Measurements from ENCODE around the gene KCP. TPM values are rescaled to one million over a fixed set of nuclear protein-coding genes. Genes with fewer than 3 reads are reported as not detected.
"Not testable (repeated sequence)": the region's sequence is repeated elsewhere in the genome, so short reads cannot be mapped to it uniquely, and the experiment has no call there.

The KCP gene
- total RNA-seq, 2 donors from 2014 or later: 0.31 to 0.50 TPM

DNA sequence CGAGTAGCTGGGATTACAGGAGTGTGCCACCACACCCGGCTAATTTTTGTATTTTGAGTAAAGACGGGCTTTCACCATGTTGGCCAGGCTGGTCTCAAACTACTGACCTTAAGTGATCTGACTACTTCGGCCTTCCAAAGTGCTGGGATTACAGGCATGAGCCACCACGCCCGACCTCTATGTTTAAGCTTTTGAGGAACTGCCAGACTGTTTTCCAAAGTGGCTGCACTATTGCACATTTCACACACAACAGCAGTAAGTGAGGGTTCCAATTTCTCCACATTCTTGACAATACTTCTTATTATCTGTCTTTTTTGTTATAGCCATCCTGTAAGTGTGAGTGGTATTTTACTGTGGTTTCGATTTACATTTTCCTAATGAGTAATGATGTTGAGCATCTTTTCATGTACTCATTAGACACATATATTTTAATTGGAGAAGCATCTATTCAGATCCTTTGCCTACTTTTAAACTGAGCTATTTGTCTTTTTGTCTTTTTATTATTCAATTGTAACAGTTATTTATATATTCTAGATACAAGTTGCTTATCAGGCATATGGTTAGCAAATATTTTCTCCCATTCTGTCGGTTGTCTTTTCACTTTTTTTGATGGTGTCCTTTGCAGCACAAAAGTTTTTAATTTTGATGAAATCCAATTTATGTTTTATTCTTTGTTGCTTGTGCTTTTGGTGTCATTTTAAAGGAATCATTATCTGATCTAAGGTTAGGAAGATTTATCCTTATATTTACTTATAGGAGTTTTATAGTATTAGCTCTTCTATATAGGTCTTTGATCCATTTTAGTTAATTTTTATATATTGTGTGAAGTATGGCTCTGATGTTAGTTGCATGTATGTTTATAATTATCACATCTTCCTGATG lies 14.4 kb upstream of the KCP start:
- DNase-seq (no peak), ATAC-seq (no peak)
- intact Hi-C loops (cut with DNase I): no loop called here

DNA sequence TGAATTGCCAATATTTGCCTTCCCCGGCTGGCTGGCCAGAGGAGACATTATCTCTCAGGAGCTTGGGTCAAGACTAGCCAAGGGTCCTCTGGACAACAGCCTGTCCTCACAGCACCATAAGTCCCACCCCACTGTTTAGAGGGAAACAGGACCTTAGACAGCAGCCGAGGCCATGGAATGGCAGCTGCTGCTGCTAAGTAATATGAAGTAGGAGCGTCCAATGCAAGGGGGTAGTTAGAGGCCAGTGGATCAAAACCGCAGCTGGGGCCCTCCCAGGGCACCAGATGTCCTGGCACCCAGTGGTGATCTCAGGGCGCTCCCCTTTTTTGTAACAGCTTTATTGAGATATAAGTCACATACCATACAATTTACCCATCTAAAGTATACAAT lies 12.9 kb upstream of the KCP start:
- intact Hi-C loops (cut with DNase I): no loop called here
- no peak for ATAC-seq
- no peak for DNase-seq

DNA sequence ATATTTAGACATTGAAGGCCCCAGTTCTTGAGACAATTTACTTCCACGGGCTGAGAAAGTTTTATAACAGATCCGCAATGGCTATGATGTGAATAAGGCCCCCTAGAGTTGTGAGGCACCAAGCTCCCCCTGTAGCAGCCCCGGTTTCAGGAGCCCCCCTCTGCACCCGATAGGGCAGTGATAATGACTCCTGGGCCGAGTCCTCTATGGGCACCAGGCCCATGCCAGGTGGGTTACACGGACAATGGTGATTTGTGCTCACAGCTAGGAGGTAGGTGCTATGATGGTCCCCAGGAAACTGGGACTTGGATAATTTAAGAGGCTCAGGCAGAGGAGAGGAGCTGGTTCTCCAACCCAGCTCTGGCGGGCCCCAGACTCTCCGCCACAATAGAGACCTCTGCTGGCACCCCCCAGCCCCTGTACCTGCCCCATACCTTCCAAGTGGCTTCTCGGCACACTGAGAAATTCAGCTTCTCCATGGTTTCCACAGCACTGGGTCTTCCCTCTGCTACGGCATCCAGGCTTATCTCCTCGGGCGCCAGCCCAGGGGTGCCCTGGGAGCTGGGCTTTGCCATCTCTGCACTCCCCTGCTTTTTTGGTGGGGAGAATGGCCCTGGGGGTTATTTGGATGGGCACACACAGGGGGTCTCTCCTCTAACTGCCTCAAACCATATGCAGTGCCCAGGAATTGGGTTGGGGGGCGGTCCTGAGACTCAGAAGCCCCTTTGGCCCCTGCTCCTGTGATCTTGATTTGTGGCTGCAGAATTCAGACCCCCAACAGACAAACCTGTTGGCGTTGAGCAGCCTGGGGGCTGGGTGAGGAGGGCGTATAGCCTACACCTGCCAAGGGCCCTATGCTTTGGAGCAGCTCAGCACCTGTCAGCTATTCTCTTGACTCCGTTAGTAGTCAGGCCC lies 12.2 kb upstream of the KCP start:
- DNase-seq (no peak), ATAC-seq (no peak)
- intact Hi-C loops (cut with DNase I): no loop called here

DNA sequence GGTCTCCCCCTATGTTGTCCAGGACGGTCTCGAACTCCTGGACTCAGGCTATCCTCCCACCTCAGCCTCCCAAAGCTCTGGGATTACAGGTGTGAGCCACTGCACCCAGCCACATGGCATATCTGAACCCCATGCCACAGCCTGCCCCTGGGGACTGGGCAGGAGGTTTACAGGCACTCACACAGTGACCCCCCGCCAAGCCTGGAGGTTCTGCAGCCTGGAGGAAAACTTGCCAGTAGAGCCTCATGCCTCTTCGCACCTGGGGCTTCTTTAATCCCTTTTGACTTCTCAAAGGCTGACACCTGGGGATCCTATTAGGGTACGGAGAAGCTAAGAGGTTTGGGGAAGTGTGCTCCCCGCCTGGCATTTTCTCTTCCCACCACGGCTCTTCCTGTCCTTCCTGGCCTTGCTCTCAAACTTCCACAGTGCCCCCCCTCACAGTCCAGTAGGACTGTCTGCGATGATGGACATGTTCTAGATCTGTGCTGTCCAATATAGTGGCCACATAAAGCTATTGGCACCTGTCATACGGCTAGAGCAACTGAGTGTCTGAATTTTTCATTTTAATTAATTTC lies 11.4 kb upstream of the KCP start:
- intact Hi-C loops (cut with DNase I): no loop called here
- DNase-seq: no peak
- no peak for ATAC-seq

DNA sequence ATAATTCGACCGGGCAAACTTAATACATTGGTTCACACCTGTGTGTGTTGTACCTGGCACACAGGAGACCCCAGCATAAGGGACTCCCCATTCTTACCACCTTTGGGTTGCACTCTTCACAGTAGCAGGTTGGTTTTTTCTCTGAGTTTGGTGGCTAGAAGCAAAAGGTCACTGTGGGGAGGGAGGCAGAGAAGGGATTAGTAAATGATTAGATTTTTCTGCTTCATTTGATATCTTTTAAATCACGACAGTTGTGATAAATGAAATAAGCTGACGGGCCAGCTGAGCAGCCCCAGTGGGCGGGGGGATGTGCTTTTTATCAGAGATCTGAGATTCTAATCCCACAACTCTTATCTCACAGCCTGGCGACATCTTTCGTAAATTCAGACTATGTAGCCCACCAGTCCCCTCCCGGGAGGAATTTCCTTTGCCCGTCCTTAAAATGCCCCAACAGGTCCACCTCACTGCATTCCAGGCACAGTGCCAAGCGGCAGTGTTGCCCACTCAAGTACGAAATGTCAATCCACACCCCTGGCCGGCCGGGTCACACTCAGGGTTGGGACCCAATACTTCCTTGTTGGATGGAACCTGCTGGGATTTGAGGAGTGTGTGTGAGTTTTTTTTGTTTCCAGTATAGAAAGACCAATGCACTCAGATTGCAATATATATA lies 10.5 kb upstream of the KCP start:
- ATAC-seq: no peak
- intact Hi-C loops (cut with DNase I): no loop called here
- peak; percentile 14 for DNase-seq

DNA sequence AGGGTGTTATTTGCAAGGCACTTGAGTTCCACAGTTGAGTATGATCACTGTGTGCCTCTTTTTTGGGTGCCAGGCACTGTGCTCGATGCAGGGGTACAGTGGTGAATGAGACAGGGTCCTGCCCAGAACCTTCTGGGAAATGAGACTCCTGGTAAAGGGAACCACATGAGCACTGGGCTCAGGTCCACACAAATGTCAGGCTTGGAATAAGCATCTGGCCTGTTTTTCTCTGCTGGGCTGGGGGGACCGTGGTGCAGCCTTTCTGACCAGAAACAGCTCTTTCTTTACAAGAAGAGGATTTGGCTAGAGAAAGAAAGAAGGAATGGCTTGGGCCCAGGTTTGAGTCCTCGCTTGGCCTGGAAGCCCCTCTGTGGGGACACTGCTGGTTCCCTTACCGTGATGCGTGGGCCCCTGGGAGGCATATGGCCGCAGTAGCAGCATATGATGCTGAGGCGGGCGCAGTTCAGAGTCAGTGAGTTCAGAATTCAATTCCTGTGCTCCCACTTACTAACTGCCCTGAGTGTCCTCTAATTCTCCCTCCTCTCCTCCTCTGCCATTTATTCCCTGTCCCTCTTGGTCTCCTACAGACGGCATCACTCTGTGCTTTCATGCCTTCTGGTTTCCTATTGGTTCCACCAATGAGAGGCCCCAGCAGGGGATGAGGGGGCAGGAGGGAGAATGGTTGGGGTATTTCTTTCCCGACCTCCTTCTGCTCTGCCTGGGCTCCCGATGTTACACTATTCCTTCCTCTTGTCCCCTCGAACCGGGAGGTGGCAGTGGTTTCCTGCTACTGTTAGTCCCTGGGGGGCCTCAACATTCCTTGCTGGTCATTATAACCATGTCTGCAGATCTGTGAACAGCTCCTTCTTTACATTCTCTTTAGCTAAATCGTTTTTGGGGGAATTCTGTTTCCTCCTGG lies 9.6 kb upstream of the KCP start:
- intact Hi-C loops (cut with DNase I): no loop called here
- DNase-seq (peak; percentile 8), ATAC-seq (no peak)

DNA sequence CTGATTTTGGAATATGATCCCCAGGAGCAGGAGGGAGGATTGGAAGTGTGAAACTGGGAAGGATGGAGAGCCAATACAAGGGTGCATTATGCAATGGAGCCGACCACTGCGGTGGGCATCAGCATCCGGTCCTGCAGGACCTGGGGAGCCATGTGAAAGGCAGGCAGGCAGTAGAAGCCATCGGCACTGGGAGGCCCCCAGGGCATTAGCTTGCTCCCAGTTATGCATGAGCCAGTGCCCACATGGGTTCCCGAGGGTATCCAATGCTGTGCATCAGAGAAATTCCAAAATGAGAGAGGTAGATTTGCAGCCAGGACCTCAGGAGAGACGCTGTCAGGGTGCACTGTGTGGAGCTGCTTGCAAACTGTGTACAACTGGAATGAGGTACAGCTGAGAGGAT lies 8.7 kb upstream of the KCP start:
- ATAC-seq: no peak
- DNase-seq: no peak
- intact Hi-C loops (cut with DNase I): no loop called here

DNA sequence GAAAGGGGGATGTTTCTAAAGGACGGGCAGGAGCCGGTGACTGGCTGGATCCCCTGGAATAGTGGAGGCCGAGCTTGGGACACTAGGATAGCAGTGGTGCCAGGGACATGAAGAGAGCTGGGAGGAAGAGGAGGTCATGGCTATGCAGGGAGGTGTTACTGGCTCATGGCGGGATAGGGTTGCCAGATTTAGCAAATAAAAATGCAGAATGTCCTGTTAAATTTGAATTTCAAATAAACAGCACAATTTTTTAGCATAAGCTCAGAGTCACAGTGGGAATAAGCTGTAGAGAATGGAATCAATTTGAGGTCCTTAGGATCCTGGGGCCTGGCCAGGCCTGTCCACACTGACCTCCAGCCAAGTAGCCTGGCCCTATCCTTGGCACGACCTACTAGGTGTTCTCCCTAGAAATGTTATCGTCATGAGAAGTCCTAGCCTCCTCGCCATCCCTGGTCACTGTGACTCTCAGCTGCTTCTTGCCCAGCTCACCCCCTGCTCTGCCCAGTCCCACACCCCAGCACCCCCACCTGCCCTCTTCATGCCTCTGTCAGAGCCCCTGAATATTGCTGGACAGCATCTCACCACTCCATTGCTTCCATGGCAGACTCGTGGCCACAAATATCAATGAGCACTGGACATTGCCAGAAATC lies 7.6 kb upstream of the KCP start:
- intact Hi-C loops (cut with DNase I): no loop called here
- DNase-seq: no peak
- ATAC-seq: no peak

DNA sequence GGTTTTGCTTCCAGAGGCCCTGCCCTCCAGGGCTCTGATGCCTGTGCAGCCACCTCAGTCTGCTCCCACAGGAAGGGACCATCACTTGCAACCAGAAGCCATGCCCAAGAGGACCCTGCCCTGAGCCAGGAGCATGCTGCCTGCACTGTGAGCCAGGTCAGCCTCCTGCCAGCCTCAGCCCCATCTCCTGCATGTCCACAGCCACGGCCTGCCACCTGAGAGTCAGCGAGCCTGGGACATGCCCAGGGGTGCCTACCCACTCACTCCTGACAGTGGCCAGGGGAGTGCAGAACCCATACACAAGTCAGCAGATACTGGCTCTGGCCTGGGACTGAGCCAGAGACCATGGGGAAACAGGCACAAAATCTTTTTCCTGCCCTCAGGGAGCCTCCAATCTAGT lies 6.6 kb upstream of the KCP start:
- intact Hi-C loops (cut with DNase I): no loop called here
- ATAC-seq: no peak
- no peak for DNase-seq

DNA sequence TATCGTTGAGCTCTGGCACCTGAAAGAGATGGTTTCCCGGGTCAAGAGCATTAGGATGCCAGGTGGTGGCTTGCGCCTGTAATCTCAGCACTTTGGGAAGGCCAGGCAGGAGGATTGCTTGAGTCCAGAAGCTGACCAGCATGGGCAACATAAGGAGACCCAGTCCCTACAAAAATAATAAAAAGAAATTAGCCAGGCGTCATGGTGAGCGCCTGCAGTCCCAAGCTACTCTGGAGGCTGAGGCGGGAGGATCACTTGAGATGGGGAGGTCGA lies 6.1 kb upstream of the KCP start:
- intact Hi-C loops (cut with DNase I): no loop called here
- DNase-seq: no peak
- no peak for ATAC-seq

DNA sequence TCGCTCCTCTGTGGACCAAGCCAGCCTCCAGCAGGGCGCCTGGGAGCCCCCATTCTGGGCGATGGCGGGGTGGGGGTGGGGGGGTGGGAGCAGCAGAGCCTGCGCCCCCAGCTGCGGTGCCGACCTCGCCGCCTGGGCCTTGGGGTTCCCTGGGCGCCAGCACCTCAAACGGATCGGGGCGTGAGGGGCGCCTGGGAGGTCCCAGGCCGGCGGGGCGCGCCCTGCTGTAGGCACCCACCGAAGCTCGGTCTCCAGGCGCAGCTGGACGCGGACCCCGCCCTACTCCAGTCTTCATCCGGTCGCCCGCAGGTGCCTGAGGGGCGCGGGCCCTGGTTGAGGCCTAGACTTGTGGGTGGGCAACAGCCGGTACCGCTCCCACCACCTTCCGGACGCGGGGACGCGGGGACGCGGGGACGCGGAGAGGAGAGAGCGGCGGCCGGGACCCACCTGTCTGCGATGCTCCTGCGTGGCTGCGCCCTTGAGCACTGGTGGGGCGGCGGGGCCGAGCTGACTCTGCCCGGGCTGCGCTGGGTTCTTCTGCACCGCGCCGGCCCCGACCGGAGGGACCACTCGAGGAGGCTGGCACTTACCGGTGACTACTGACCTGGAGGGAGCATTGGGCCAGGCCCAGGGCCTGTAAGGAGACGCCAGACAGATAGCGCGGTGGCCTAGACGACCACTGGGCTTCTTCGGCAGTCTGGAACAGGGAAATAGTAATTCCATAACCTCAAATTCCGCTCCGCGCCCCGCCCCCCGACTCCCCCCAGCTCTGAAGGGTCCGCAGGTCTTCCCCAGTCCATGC lies 5.5 kb upstream of the KCP start:
- intact Hi-C loops (cut with DNase I): no loop called here
- DNase-seq: no peak

DNA sequence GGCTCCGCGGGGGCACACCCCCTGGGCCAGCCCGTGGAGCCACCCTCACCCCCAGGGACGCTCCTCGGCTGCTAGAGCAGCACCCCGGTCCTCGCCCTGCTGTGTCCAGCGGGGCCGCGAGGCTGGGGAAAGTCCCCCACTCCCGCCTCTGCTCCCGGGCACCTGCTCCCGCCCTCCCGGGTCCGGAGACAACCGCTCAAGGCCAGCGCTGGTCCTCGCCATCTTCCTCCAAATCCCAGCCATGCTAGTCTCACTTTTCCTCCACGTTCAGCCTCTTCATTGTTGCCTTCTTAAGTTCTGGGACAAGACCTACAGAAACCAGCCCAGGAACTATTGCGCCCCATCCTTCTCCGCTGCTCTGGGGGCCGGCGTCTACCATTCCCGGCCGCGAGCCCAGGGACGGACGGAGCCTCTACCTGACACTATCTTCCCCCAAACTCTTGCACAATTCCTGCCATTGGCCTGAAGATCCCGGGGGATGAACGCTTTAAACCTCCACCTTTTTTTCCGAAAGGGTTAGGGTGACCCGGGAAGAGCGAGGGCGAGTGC lies 4.8 kb upstream of the KCP start:
- intact Hi-C loops (cut with DNase I): no loop called here
- DNase-seq: no peak
- ATAC-seq: no peak

More for the DNA sequence above, 5.5 kb upstream of the KCP start:
- no peak for ATAC-seq

DNA sequence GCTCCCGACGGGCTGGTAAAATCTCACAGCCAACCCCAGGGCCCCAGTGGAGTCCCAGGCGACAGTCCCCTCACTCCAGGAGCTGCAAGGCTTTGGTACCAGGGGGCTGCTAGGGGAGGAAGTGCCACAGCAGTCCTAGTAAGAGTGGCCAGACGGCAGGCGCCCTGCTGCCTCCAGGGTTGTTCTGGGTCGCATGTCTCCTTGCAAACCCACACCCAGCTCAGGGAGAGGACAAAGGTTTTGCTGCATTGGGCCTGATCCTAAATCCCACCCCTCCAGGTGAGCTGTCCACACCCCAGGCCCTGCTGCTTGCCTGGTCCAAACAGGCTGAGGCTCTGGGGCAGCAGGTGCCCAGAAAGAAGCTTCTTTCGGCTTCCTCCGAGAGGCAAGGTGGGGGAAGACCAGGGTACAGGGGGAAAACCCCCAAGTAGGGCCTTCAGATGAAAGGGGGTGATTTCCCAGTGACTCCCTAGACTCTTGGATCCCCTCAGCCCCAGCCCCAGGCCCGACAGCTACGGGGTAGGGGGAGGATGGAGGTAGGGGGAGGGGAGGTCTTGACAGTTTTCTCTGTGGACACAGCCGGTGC lies 4.2 kb upstream of the KCP start:
- no peak for ATAC-seq
- peak; percentile 4 for DNase-seq
- intact Hi-C loops (cut with DNase I): no loop called here

DNA sequence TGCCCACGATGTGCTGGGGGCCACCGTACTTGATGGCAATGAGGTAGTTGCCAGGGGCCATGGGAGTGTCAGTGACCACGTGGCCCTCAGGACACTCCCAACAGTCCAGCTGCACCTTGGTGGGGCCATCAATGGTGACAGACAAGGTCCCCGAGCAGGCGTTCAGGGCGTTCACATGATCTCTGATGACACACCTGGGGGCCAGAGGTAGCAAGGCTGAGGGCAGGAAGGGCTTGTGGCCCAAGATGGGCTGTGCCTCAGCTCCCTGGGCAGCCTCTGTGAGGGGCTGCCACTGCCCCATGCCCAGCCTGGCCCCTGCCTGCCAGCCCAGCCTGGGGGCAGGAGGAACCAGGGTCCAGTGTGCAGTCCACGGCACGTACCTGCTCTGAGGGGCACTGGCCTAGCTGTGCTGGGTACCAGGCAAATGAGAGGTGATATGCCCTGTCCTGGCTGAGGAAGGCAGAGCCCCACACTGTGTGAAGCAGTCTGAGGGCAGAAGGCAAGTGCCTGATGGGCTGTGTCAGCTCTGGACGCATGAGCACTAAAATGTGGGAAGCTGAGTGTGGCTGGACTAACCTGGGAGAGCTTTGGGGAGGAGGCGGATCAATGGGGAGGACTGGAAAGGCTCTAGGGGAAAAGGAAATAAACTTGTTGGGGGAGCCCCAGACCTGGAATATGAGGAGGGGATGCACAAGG lies 3.5 kb upstream of the KCP start:
- ATAC-seq (no peak), DNase-seq (no peak)
- intact Hi-C loops (cut with DNase I): no loop called here

DNA sequence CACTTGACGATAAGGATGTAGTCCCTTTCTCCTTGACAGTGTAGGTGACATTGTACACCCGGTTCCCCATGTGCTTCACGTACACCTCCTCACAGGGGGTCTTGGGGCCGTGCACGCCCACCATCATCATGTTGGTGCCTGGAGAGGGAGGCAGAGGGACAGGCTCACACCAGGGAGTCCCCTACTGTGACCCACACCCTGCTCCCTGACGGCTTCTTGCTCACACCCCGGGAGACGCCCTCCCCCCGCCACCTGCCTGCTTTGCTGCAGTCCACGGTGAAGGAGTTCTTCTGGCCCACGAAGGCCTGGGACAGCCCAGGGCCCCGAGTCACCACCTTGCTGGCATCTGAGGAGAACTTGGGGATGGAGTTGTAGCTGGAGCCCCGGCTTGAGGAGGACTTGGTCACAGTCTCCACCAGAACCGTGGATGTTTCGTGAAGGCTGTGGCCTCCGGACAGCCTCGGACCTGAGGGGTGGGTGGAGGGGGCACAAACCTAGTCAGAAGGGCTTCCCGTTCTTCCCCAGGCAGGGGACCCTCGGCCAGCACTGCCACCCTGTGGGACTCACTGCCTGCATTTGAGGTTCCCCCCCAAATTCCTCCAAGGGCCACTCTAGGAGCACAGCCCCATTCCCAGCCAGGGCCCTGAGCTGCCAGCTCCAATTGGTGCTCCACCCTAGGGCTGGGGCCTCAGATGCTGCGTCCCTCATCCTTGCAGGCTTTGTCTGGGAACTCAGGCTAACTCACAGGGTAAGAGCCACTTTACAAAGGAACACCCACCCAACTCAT lies 2.4 kb upstream of the KCP start:
- DNase-seq; intact Hi-C loops (cut with DNase I); ATAC-seq: not testable (repeated sequence)

Measured in left cardiac atrium (tissue), 4 donors.